Measurements from ENCODE around the gene ARHGEF33.
A peak's percentile ranks its signal among the peaks of the same experiment; 100 is the strongest.

ARHGEF33 gene

GRCh38 chr2:38911191-38911590 lies 21.5 kb downstream of the ARHGEF33 start:
- Histone ChIP-seq H3K27ac (no peak overlapping the region), H3K4me3 (ENCODE audit: low read depth, low read length) (no peak overlapping the region), H3K9me3 (ENCODE audit: severe bottlenecking) (no peaks in the 10 kb centered on the region), H3K36me3 (no peaks in the 10 kb centered on the region), H3K27me3 (ENCODE audit: insufficient read depth, low read depth, severe bottlenecking) (no peaks in the 10 kb centered on the region)
- no peak for TF ChIP-seq CTCF (IDR thresholded peaks at IDR 0.05; ENCODE audit: low read depth, low read length)
- DNase-seq = no peak

GRCh38 chr2:38912619-38913018 lies 22.9 kb downstream of the ARHGEF33 start:
- TF ChIP-seq CTCF (IDR thresholded peaks at IDR 0.05; ENCODE audit: low read depth, low read length) = no peak
- no peak for DNase-seq
- no peak overlapping the region for H3K4me3 ChIP-seq (ENCODE audit: low read depth, low read length)
- no peaks in the 10 kb centered on the region for H3K27me3 ChIP-seq (ENCODE audit: insufficient read depth, low read depth, severe bottlenecking)
- no peak overlapping the region for H3K27ac ChIP-seq
- no peaks in the 10 kb centered on the region for H3K9me3 ChIP-seq (ENCODE audit: severe bottlenecking)
- H3K36me3 ChIP-seq = no peaks in the 10 kb centered on the region

- Histone ChIP-seq H3K36me3 (no peaks in the 10 kb centered on the region), H3K9me3 (ENCODE audit: severe bottlenecking) (no peaks in the 10 kb centered on the region), H3K27ac (peak overlapping the region; percentile 76), H3K27me3 (ENCODE audit: insufficient read depth, low read depth, severe bottlenecking) (no peaks in the 10 kb centered on the region), H3K4me3 (ENCODE audit: low read depth, low read length) (no peak overlapping the region)
- no peak for DNase-seq
- no peak for TF ChIP-seq CTCF (IDR thresholded peaks at IDR 0.05; ENCODE audit: low read depth, low read length)
Observed at GRCh38 chr2:38922389-38922788, 32.7 kb downstream of the ARHGEF33 start.

- no peak for TF ChIP-seq CTCF (IDR thresholded peaks at IDR 0.05; ENCODE audit: low read depth, low read length)
- peak overlapping the region; percentile 76 for H3K27ac ChIP-seq
- H3K4me3 ChIP-seq (ENCODE audit: low read depth, low read length) = no peak overlapping the region
- DNase-seq = peak; percentile 42
- H3K36me3 ChIP-seq = no peaks in the 10 kb centered on the region
- H3K27me3 ChIP-seq (ENCODE audit: insufficient read depth, low read depth, severe bottlenecking) = no peaks in the 10 kb centered on the region
- no peaks in the 10 kb centered on the region for H3K9me3 ChIP-seq (ENCODE audit: severe bottlenecking)
Observed at GRCh38 chr2:38922902-38923301, 33.2 kb downstream of the ARHGEF33 start.

- no peak overlapping the region for H3K27ac ChIP-seq
- no peak for TF ChIP-seq CTCF (IDR thresholded peaks at IDR 0.05; ENCODE audit: low read depth, low read length)
- DNase-seq = no peak
Observed at GRCh38 chr2:38925982-38926381, 36.3 kb downstream of the ARHGEF33 start.

GRCh38 chr2:38930600-38930999 lies 40.9 kb downstream of the ARHGEF33 start:
- Histone ChIP-seq H3K27me3 (ENCODE audit: insufficient read depth, low read depth, severe bottlenecking) (no peaks in the 10 kb centered on the region), H3K4me3 (ENCODE audit: low read depth, low read length) (no peak overlapping the region), H3K36me3 (no peaks in the 10 kb centered on the region), H3K9me3 (ENCODE audit: severe bottlenecking) (no peaks in the 10 kb centered on the region), H3K27ac (no peak overlapping the region)
- DNase-seq = no peak
- TF ChIP-seq CTCF (IDR thresholded peaks at IDR 0.05; ENCODE audit: low read depth, low read length) = no peak

More at GRCh38 chr2:38925982-38926381, 36.3 kb downstream of the ARHGEF33 start:
- H3K9me3 ChIP-seq (ENCODE audit: severe bottlenecking) = no peaks in the 10 kb centered on the region
- no peaks in the 10 kb centered on the region for H3K27me3 ChIP-seq (ENCODE audit: insufficient read depth, low read depth, severe bottlenecking)
- H3K4me3 ChIP-seq (ENCODE audit: low read depth, low read length) = no peak overlapping the region
- no peaks in the 10 kb centered on the region for H3K36me3 ChIP-seq

Measured in WERI-Rb-1 (cell line).